CD4-positive, alpha-beta T cell treated with Interleukin-2 at 100 ng/mL for 4 hours (primary cell): ENCODE data around the gene COL10A1.

Experiments used
- DNase-seq: peaks from one replicate; pipeline ENCODE4 v3.0.0-alpha.2; 2020; ENCODE audit warnings: low spot score

COL10A1 gene

DNA sequence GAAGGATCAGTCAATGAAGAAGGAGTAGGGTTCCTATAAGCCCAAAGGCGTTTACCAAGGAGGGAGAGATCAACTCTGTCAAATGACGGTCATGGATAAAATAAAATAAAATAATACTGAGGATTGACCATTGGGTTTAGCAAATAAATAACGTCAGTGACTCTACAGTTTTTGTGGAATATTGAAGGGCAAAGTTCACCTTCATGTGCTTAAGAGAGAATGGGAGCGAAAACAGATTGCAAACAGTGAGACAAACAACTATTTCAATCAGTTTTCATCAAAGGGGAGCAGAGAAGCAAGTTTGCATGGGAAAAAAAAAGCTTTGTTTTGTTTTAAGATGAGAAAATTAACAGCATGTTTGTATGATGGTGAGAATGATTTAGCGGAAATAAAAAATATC lies 42.9 kb downstream of the COL10A1 start:
- no peak for DNase-seq

- no peak for DNase-seq
These were observed 47.0 kb downstream of the COL10A1 start for GRCh38 chr6:116078945-116079344.

DNA sequence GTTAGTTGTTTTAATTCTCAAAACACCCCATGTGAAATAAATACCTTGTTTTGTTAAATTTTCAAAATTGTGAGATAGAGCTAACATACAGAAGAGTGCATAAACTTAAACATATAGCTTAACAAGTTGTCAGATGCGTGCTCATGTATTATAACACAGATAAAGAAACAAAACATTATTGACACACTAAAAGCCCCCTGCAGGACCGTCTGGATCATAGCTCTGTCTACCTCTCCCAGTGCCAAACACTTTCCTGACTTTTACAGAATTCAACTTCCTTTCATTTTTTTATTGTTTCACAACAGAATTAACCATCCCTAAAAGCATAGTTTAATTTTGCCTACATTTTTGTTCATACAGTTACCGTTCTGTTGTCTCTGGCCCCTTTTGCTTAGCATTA lies 47.4 kb downstream of the COL10A1 start:
- DNase-seq: no peak

DNA sequence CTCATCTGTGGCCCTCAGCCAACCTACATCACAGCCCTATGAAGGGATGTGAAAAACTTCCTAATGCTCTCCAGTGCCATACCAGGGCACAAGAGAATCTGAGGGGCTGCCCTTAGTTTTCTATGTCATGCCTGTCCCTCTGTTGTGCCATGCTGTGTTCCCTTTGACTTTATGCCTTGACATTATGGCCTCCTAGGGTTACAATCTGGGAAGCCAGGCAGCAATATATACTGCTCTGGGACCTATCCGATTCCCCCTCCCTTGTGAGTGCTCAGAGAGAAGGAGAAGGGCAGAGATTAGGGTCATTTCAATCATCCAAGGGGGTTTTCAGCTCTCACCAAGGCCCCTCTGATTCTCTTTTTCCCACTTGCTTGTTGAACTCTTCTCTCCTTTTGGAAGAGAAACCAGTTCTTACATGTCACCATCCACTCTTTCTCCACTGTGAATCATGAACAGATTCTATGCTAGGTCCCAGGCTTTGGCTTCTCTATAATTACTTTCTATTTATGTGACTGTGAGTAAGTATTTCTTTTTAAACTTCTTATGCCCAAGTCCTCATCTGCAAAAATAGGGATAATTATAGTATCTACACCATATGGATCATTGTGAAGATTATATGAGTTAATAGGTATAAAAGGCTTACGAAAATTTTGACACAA lies 51.1 kb downstream of the COL10A1 start:
- DNase-seq: no peak

GRCh38 chr6:116073765-116074440 lies 52.0 kb downstream of the COL10A1 start:
- no peak for DNase-seq

DNA sequence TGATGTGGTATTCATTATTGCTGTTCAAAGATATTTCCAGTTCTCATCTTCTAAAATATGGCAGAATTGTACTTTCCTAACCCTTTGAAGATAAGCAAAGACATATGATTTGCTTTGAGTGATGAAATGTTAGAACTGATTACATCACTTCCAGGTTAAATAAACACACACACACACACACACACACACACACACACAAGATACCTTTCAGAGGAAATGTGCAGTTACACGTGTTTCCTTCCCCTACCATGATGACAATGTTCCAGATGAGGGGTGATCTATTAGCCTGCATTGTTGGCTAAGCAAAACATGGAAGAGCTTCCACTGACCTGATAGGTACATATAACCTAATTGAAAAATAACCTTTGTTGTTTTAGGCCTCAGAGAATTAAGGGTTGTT lies 53.6 kb downstream of the COL10A1 start:
- no peak for DNase-seq

DNA sequence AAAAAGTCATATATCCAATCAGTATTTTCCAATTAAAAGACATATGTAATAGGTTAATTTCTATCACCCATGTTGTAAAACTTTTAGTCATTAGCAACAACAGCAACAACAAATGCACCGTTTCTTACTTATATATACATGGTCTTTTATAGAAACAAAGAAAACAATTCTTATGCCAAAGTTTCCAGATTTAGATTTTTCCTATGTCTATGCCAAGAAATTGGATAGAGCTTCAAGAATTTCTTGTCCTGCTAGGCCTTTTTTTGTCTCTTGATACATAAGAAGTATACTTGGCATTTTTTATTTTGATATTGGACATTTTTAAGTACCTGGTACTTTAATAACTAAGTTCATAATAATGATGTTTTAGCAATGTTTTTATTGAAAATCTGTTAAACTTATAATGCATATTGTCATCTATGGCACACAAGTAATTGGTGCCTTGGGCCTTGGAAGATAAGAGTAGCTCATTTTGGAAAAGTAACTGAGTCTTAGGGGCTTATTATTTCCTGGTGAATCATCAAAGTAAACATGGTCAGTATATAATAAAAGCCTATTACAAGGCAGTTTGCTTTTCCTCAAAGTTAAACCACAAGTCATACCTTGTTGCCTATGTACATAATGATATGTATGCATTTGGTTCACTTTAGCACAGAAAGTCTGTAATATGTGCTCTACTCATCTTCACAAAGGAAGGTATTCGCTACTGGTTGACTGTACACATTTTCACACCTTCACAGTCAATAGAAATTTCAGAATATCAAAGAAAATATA lies 55.1 kb downstream of the COL10A1 start:
- DNase-seq: no peak

DNA sequence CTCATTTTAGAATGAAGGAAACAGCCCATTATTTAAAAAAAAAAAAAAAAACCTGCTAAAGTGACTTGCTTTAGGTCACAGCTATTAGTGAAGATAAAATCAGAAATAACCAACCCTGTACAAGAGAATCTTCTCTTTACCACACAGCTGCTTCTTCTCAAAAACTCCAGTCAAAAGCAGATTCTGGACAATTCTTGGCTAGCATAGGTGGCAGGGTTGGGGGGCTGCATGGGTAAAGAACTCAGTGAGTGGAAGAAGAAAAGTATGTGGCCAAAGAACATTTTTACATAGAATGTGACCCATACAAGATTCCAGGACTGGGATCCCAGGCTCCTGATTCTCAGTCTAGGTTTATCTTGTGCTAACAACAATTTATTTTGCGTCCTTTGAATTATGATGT lies 55.8 kb downstream of the COL10A1 start:
- DNase-seq: no peak
